ENCODE results near the gene PPP1R3C. TPM values are rescaled to one million over a fixed set of nuclear protein-coding genes. Genes with fewer than 3 reads are reported as not detected.

PPP1R3C gene
- total RNA-seq, 2 donors from 2014 or later, result 10.6 to 20.5 TPM

GRCh38 chr10:91596825-91597196 lies 36.1 kb downstream of the PPP1R3C start:
- TF ChIP-seq POLR2A (IDR thresholded peaks at IDR 0.05), result no peak
- TF ChIP-seq POLR2AphosphoS5 (IDR thresholded peaks at IDR 0.05), result peak; percentile 47
- TF ChIP-seq, protein P1, sequence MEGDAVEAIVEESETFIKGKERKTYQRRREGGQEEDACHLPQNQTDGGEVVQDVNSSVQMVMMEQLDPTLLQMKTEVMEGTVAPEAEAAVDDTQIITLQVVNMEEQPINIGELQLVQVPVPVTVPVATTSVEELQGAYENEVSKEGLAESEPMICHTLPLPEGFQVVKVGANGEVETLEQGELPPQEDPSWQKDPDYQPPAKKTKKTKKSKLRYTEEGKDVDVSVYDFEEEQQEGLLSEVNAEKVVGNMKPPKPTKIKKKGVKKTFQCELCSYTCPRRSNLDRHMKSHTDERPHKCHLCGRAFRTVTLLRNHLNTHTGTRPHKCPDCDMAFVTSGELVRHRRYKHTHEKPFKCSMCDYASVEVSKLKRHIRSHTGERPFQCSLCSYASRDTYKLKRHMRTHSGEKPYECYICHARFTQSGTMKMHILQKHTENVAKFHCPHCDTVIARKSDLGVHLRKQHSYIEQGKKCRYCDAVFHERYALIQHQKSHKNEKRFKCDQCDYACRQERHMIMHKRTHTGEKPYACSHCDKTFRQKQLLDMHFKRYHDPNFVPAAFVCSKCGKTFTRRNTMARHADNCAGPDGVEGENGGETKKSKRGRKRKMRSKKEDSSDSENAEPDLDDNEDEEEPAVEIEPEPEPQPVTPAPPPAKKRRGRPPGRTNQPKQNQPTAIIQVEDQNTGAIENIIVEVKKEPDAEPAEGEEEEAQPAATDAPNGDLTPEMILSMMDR (IDR thresholded peaks at IDR 0.05), result no peak
- 17% methylated on average over 1 of the region's 1 CpG for WGBS
- peak overlapping the region; percentile 38 to 51 for H3K27ac ChIP-seq

GRCh38 chr10:91593834-91594233 lies 39.0 kb downstream of the PPP1R3C start:
- DNase-seq (ENCODE audit: low spot score), result no peak
- no peaks in the 10 kb centered on the region for H3K27me3 ChIP-seq (replicated peaks; ENCODE audit: insufficient read depth)
- TF ChIP-seq POLR2A (IDR thresholded peaks at IDR 0.05) (no peak), POLR2AphosphoS5 (IDR thresholded peaks at IDR 0.05) (no peak)
- TF ChIP-seq, protein P1 (IDR thresholded peaks at IDR 0.05), result no peak
- H3K36me3 ChIP-seq, result no peaks in the 10 kb centered on the region
- H3K4me3 ChIP-seq, result no peak overlapping the region
- H3K27ac ChIP-seq, result no peak overlapping the region
- H3K4me1 ChIP-seq (replicated peaks), result peaks cover 5% of the 10 kb centered on the region
- H3K9me3 ChIP-seq, result no peaks in the 10 kb centered on the region
- WGBS, result 66% methylated on average over 2 of the region's 2 CpGs
- intact Hi-C loops (cut with DNase I), result loop anchor here (5.0 kb wide), 1 partner anchor 38 kb away; the partner anchor contains the start of gene PPP1R3C

More at GRCh38 chr10:91596825-91597196, 36.1 kb downstream of the PPP1R3C start:
- DNase-seq (ENCODE audit: low spot score), result no peak
- Histone ChIP-seq H3K4me1 (replicated peaks) (no peaks in the 10 kb centered on the region), H3K9me3 (no peaks in the 10 kb centered on the region), H3K27me3 (replicated peaks; ENCODE audit: insufficient read depth) (no peaks in the 10 kb centered on the region), H3K36me3 (no peaks in the 10 kb centered on the region), H3K4me3 (no peak overlapping the region)
- intact Hi-C loops (cut with DNase I), result no loop called here

GRCh38 chr10:91593366-91593765 lies 39.5 kb downstream of the PPP1R3C start:
- no peak for TF ChIP-seq POLR2AphosphoS5 (IDR thresholded peaks at IDR 0.05)
- TF ChIP-seq POLR2A (IDR thresholded peaks at IDR 0.05), result no peak
- TF ChIP-seq, protein P1 (IDR thresholded peaks at IDR 0.05), result no peak
- H3K36me3 ChIP-seq, result no peaks in the 10 kb centered on the region
- no peak overlapping the region for H3K4me3 ChIP-seq
- no peaks in the 10 kb centered on the region for H3K27me3 ChIP-seq (replicated peaks; ENCODE audit: insufficient read depth)
- intact Hi-C loops (cut with DNase I), result loop anchor here (5.0 kb wide), 1 partner anchor 39 kb away; the partner anchor contains the start of gene PPP1R3C
- H3K4me1 ChIP-seq (replicated peaks), result peaks cover 5% of the 10 kb centered on the region
- H3K9me3 ChIP-seq, result no peaks in the 10 kb centered on the region
- peak overlapping the region in 1 of 2 donors; percentile 8 for H3K27ac ChIP-seq
- WGBS, result 55% methylated on average over 8 of the region's 8 CpGs
- peak; percentile 43 for DNase-seq (ENCODE audit: low spot score)

DNA sequence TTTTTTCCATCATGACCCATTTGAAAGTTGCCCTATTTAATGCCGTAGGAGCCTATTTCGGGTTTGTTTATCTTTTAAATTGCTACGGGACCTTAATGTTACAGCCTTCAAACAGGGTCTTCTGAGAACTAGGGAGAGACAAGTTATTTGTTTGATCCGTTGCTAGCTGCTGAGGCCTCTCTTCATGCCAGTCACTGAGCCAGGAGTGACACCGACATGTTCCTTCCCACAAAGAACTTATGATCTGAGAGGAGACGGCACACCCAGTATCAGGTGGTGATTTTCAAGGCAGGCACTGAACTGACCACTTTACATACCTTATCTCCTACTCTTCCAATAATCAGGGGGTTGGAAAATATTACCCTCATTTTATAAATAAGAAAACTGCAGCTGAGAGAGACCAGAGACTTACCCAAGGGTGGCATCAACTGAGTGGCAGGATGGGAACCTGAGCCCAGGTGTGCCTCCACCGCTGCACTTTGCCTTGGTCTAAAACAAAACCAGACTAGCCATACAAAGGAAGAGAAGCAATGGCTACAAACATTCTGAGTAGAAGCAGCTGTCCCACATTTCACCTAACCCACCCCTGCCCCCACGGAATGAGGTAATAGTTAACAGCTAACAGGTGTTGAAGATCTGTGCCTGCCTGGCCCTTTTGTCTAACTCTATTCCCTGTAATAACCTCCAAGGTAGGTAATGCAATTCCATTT lies 40.5 kb downstream of the PPP1R3C start:
- Histone ChIP-seq H3K9me3 (no peaks in the 10 kb centered on the region), H3K27ac (peak overlapping the region in 1 of 2 donors; percentile 62), H3K4me1 (replicated peaks) (peaks cover 5% of the 10 kb centered on the region), H3K27me3 (replicated peaks; ENCODE audit: insufficient read depth) (no peaks in the 10 kb centered on the region), H3K36me3 (no peaks in the 10 kb centered on the region), H3K4me3 (no peak overlapping the region)
- TF ChIP-seq POLR2A (IDR thresholded peaks at IDR 0.05), result no peak
- intact Hi-C loops (cut with DNase I), result loop anchor here (5.0 kb wide), 1 partner anchor 40 kb away; the partner anchor contains the start of gene PPP1R3C
- WGBS, result 59% methylated on average over 8 of the region's 8 CpGs
- no peak for DNase-seq (ENCODE audit: low spot score)

- intact Hi-C loops (cut with DNase I), result loop anchor here (5.0 kb wide), 1 partner anchor 41 kb away; the partner anchor contains the start of gene PPP1R3C
- H3K36me3 ChIP-seq, result no peaks in the 10 kb centered on the region
- H3K4me3 ChIP-seq, result no peak overlapping the region
- peak overlapping the region; percentile 62 to 68 for H3K27ac ChIP-seq
- 57% methylated on average over 7 of the region's 7 CpGs for WGBS
- no peak for DNase-seq (ENCODE audit: low spot score)
- H3K27me3 ChIP-seq (replicated peaks; ENCODE audit: insufficient read depth), result no peaks in the 10 kb centered on the region
- no peaks in the 10 kb centered on the region for H3K9me3 ChIP-seq
- no peak for TF ChIP-seq POLR2A (IDR thresholded peaks at IDR 0.05)
- peaks cover 5% of the 10 kb centered on the region for H3K4me1 ChIP-seq (replicated peaks)
Measured at GRCh38 chr10:91591797-91592174, 41.1 kb downstream of the PPP1R3C start.
